Neuron (in vitro differentiated cells): ENCODE measurements around the gene TENM3.

Source experiments
- H2AFZ ChIP-seq: one replicate; pipeline ENCODE4 v1.6.1; 2013; ENCODE audit warnings: low read depth, mild to moderate bottlenecking, inconsistent platforms, low read length, moderate library complexity
- H3K27me3 ChIP-seq: one replicate; pipeline ENCODE4 v1.6.1; 2013; ENCODE audit warnings: low read length; ENCODE audit not compliant: insufficient read depth
- H3K36me3 ChIP-seq: one replicate; pipeline ENCODE4 v1.6.1; 2013; ENCODE audit warnings: low read length; ENCODE audit not compliant: insufficient read depth
- H3K4me1 ChIP-seq: one replicate; pipeline ENCODE4 v1.6.1; 2013; ENCODE audit warnings: low read length; ENCODE audit not compliant: insufficient read depth
- H3K4me3 ChIP-seq: 2 replicates; pipeline ENCODE4 v1.5.1; 2013; ENCODE audit warnings: mild to moderate bottlenecking, low read length, moderate library complexity
- H3K9me3 ChIP-seq: one replicate; pipeline ENCODE4 v1.6.1; 2013; ENCODE audit warnings: low read length

TENM3 gene

DNA sequence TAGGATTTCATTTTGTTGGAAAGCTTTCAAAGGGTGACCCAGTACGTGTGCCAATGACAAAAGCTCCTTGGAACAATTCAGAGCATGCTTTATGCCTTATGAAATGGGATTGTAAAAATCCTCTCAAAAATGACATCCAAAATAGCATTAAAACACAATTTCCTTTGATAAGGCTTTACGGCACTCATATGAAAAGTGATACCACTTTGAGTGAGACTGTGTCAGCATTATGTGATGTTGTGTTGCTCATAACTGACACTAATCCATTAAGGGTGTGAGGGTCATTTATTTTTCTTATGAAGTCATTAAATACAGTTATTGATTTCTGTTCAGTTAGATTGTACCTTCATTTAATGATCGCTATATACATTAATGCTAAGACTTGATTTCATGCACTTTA is 250.2 kb downstream of the TENM3 start:
- peaks cover 4% of the 10 kb centered on the region for H3K4me1 ChIP-seq
- no peaks in the 10 kb centered on the region for H3K9me3 ChIP-seq
- no peak overlapping the region for H2AFZ ChIP-seq
- no peaks in the 10 kb centered on the region for H3K27me3 ChIP-seq
- H3K4me3 ChIP-seq = no peak overlapping the region
- no peaks in the 10 kb centered on the region for H3K36me3 ChIP-seq

GRCh38 chr4:182494103-182494502 is 250.9 kb downstream of the TENM3 start:
- Histone ChIP-seq H2AFZ (no peak overlapping the region), H3K27me3 (no peaks in the 10 kb centered on the region), H3K4me1 (peaks cover 4% of the 10 kb centered on the region), H3K36me3 (no peaks in the 10 kb centered on the region), H3K4me3 (no peak overlapping the region), H3K9me3 (no peaks in the 10 kb centered on the region)

DNA sequence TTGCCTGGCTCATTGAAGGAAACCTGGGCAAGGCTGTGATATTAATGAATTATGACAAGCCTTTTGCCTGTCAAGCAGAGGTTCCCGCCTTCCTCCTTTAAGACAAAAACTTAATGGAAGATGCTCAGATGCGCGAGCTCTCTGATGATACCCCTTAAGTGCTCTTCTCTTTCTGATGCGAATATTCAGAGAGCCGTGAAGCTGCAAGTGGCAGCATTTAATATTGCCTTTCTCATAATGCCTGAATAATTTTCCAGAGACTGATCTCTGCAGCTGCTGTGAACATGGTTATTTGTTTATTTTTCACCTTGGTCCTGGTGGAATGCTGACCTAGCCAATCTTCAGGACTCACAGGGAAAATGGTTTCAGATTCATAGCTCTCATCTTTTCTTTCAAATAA is 251.8 kb downstream of the TENM3 start:
- no peaks in the 10 kb centered on the region for H3K9me3 ChIP-seq

DNA sequence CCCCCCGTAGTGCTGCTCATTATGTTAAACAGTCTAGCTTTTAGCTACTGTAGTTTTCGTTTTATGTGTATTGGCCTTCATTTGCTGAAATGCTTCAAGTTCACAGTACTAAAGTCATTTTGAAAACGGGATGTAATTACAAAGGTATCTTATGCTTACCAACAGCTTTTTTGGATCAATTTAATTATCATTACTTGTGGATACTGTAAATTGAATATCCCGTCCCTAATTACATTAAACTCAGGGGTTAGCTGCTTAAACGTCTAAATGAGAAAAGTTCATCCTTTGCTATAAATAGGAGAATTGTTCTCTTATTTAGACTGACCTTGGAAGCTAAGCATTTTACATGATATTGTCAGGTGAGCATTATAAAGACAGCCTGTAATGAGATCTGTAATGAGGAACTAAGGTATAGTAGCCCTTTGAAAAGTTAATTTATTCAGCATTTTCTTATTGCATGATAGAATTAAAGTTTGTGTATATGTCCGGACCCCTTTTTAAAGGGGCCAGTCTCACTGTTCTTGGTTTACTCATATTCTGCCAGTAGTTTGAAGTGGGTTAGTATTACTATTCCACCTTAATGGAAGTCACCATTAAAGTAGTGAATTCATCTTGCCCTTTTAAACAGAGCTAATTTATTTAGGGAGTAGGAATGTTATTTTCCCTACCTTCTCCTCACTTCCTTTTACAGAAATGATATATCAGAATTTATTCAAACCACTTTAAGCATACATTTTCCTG is 252.6 kb downstream of the TENM3 start:
- Histone ChIP-seq H2AFZ (no peak overlapping the region), H3K36me3 (no peaks in the 10 kb centered on the region), H3K4me3 (no peak overlapping the region), H3K4me1 (peaks cover 4% of the 10 kb centered on the region), H3K27me3 (no peaks in the 10 kb centered on the region), H3K9me3 (no peaks in the 10 kb centered on the region)

More for the DNA sequence above, 251.8 kb downstream of the TENM3 start:
- no peak overlapping the region for H3K4me3 ChIP-seq
- peaks cover 4% of the 10 kb centered on the region for H3K4me1 ChIP-seq
- H3K27me3 ChIP-seq = no peaks in the 10 kb centered on the region
- H3K36me3 ChIP-seq = no peaks in the 10 kb centered on the region
- no peak overlapping the region for H2AFZ ChIP-seq

DNA sequence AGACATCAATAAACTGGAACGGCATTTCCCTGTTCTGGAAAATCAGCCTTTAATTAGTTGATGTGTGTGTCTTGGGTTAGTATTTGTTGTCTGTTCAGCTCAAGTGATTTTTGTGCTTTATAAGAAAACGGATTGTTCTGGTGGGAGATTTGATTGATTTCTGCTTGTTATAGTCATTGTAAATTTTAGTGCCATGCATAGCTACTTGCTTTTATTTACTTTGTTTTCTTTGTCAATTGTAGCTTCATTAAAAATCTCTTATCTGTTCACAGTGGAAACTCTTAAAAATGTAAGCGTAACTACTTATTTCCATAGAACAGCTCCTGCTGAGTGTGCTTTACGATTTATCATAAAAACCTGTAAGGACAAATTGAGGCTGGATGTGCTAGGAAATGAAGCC is 253.2 kb downstream of the TENM3 start:
- H3K9me3 ChIP-seq = no peaks in the 10 kb centered on the region
- no peaks in the 10 kb centered on the region for H3K36me3 ChIP-seq
- no peak overlapping the region for H3K4me3 ChIP-seq
- H3K4me1 ChIP-seq = peaks cover 4% of the 10 kb centered on the region
- no peaks in the 10 kb centered on the region for H3K27me3 ChIP-seq
- no peak overlapping the region for H2AFZ ChIP-seq

DNA sequence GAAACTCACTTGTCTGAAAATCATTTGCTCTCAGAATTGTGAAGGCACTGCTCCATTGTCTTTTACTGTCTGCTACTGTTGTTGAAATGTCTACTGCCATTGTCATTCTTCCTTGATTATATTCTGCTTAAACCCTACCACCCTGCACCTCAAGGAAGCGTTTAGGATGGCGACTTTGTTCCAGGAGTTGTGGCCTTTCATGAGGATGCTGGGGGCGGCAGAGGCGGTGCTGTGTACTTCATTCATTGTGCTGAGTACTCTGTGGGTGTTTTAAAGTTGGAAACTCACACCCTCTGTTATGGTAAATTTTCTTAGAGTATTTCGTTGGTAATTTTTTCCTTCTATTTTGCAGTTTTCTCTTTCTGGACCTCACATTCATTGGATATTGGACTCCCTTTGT is 258.9 kb downstream of the TENM3 start:
- no peaks in the 10 kb centered on the region for H3K9me3 ChIP-seq
- peaks cover 3% of the 10 kb centered on the region for H3K4me1 ChIP-seq
- no peak overlapping the region for H2AFZ ChIP-seq
- H3K27me3 ChIP-seq = no peaks in the 10 kb centered on the region
- no peak overlapping the region for H3K4me3 ChIP-seq
- H3K36me3 ChIP-seq = no peaks in the 10 kb centered on the region

GRCh38 chr4:182504463-182504862 is 261.3 kb downstream of the TENM3 start:
- Histone ChIP-seq H2AFZ (no peak overlapping the region), H3K4me1 (peaks cover 3% of the 10 kb centered on the region), H3K36me3 (no peaks in the 10 kb centered on the region), H3K4me3 (no peak overlapping the region), H3K9me3 (no peaks in the 10 kb centered on the region), H3K27me3 (no peaks in the 10 kb centered on the region)

- Histone ChIP-seq H3K9me3 (no peaks in the 10 kb centered on the region), H3K27me3 (no peaks in the 10 kb centered on the region), H3K4me1 (no peaks in the 10 kb centered on the region), H2AFZ (no peak overlapping the region), H3K36me3 (no peaks in the 10 kb centered on the region), H3K4me3 (no peak overlapping the region)
These were observed 264.6 kb downstream of the TENM3 start for GRCh38 chr4:182507805-182508204.

DNA sequence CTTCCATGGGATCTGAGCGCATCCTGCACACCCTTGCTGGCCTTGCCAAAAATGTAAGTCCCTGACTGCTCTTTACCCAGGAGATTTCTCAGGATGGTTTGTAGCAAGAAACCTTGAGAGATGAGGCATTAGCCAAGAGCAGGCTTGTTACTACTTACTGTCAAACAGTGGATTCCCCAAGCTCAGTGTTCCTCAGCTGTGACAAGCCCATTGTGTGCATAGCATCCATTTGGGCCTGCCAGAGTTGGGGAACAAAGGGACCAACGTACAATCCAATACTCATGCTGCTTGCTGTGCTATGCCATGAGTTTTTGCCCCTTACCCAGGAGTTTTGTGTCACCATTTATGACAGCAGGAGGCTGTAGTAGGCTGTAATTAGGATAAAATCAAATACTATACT is 267.6 kb downstream of the TENM3 start:
- Histone ChIP-seq H2AFZ (no peak overlapping the region), H3K4me3 (no peak overlapping the region), H3K9me3 (peaks cover 1% of the 10 kb centered on the region), H3K27me3 (no peaks in the 10 kb centered on the region), H3K4me1 (no peaks in the 10 kb centered on the region), H3K36me3 (no peaks in the 10 kb centered on the region)

GRCh38 chr4:182513587-182514291 is 270.5 kb downstream of the TENM3 start:
- Histone ChIP-seq H3K36me3 (no peaks in the 10 kb centered on the region), H3K27me3 (no peaks in the 10 kb centered on the region), H3K4me3 (no peak overlapping the region)

GRCh38 chr4:182518421-182518820 is 275.2 kb downstream of the TENM3 start:
- no peaks in the 10 kb centered on the region for H3K27me3 ChIP-seq
- no peaks in the 10 kb centered on the region for H3K36me3 ChIP-seq
- H3K4me3 ChIP-seq = no peak overlapping the region
- no peaks in the 10 kb centered on the region for H3K4me1 ChIP-seq
- H2AFZ ChIP-seq = no peak overlapping the region
- H3K9me3 ChIP-seq = peaks cover 6% of the 10 kb centered on the region

More at GRCh38 chr4:182513587-182514291, 270.5 kb downstream of the TENM3 start:
- Histone ChIP-seq H2AFZ (no peak overlapping the region), H3K9me3 (peaks cover 4% of the 10 kb centered on the region), H3K4me1 (no peaks in the 10 kb centered on the region)

GRCh38 chr4:182519528-182519927 is 276.3 kb downstream of the TENM3 start:
- H3K9me3 ChIP-seq = peaks cover 6% of the 10 kb centered on the region
- H3K4me1 ChIP-seq = no peaks in the 10 kb centered on the region
- no peak overlapping the region for H2AFZ ChIP-seq
- H3K27me3 ChIP-seq = no peaks in the 10 kb centered on the region
- H3K4me3 ChIP-seq = no peak overlapping the region
- no peaks in the 10 kb centered on the region for H3K36me3 ChIP-seq

- no peak overlapping the region for H2AFZ ChIP-seq
- H3K4me3 ChIP-seq = no peak overlapping the region
- H3K4me1 ChIP-seq = no peaks in the 10 kb centered on the region
- no peaks in the 10 kb centered on the region for H3K27me3 ChIP-seq
- H3K9me3 ChIP-seq = peaks cover 3% of the 10 kb centered on the region
- no peaks in the 10 kb centered on the region for H3K36me3 ChIP-seq
These were observed 277.8 kb downstream of the TENM3 start for GRCh38 chr4:182521011-182521410.
